Natural killer cell (primary cell): ENCODE results near the gene FZR1. TPM values are rescaled to one million over a fixed set of nuclear protein-coding genes. Genes with fewer than 3 reads are reported as not detected.

ENCODE experiments used
- ATAC-seq, 3 donors: fragments of 150-1000 bp in 2 of 3; fragments of 200-7000 bp in 1 of 3; cut with Tn5 transposase; 1 replicate in 1 of 3; 2 replicates in 2 of 3; pipeline ENCODE4 v1.10.0; 2021; ENCODE audit warnings: mild to moderate bottlenecking in 2 of 3, moderate library complexity in 2 of 3
- DNase-seq, 2 donors: peaks; one replicate each; pipeline versions ENCODE4 v3.0.0 to v3.0.0-alpha.2; 2013 to 2021; ENCODE audit warnings: mixed read lengths in 1 of 2
- H3K27ac ChIP-seq: one replicate; pipeline ENCODE4 v1.5.1; 2013; ENCODE audit warnings: mild to moderate bottlenecking, low read length
- H3K27me3 ChIP-seq: one replicate; pipeline ENCODE4 v1.6.1; 2013; ENCODE audit warnings: low read length; ENCODE audit not compliant: control insufficient read depth, insufficient read depth
- H3K36me3 ChIP-seq: one replicate; pipeline ENCODE4 v1.6.1; 2013; ENCODE audit warnings: low read length; ENCODE audit not compliant: control insufficient read depth, insufficient read depth
- H3K4me1 ChIP-seq: one replicate; pipeline ENCODE4 v1.6.1; 2013; ENCODE audit warnings: low read length; ENCODE audit not compliant: control insufficient read depth, insufficient read depth
- H3K4me3 ChIP-seq: one replicate; pipeline ENCODE4 v1.5.1; 2013; ENCODE audit warnings: low read length
- H3K9me3 ChIP-seq: one replicate; pipeline ENCODE4 v1.6.1; 2013; ENCODE audit warnings: low read length; ENCODE audit not compliant: control insufficient read depth, insufficient read depth
- H3K27ac Mint-ChIP-seq, 2 donors: one replicate each; pipeline ENCODE4 v1.8.0; 2022; ENCODE audit warnings: mild to moderate bottlenecking in 2 of 2, mixed read lengths in 2 of 2, moderate library complexity in 1 of 2
- H3K27me3 Mint-ChIP-seq, 2 donors: one replicate each; pipeline ENCODE4 v1.8.0; 2022; ENCODE audit warnings: low read depth in 2 of 2, mixed read lengths in 2 of 2
- H3K36me3 Mint-ChIP-seq: one replicate; pipeline ENCODE4 v1.8.0; 2022; ENCODE audit warnings: mixed read lengths
- H3K4me1 Mint-ChIP-seq, 2 donors: one replicate each; pipeline ENCODE4 v1.8.0; 2022; ENCODE audit warnings: mixed read lengths in 2 of 2
- H3K4me3 Mint-ChIP-seq: one replicate; pipeline ENCODE4 v1.8.0; 2022; ENCODE audit warnings: mild to moderate bottlenecking, moderate library complexity, mixed read lengths
- H3K9me3 Mint-ChIP-seq, 2 donors: one replicate each; pipeline ENCODE4 v1.8.0; 2022; ENCODE audit warnings: mixed read lengths in 2 of 2
- CTCF ChIP-seq: fragments of 200-600 bp; IDR thresholded peaks from one replicate; pipeline ENCODE4 v1.8.0; 2022; ENCODE audit warnings: antibody characterized with exemption
- WGBS: methylation state at CpG from one replicate; pipeline ENCODE4 v1.1.7; 2013; ENCODE audit warnings: missing lambda C conversion rate; ENCODE audit not compliant: insufficient coverage; 5-methylcytosine and 5-hydroxymethylcytosine counted together
- intact Hi-C: fragments of 100-400 bp; cut with micrococcal nuclease; formaldehyde crosslinking; loops from one replicate; pipeline ENCODE4 v1.14.2; 2022
- total RNA-seq, 4 donors: library from RNA; stranded (reverse); fragments of 120-200 nt in 1 of 4; gene quantifications; one replicate each; pipeline versions ENCODE4 v1.2.3 to v1.2.4, GENCODE V29; 2013 to 2022

FZR1 gene
- total RNA-seq, 3 donors from 2014 or later (not counting 1 experiment from before 2014, with no cell fraction given): 89.1 to 98.3 (median 91.4) TPM

GRCh38 chr19:3520166-3521103 lies 14.3 kb downstream of the FZR1 start:
- Mint-ChIP-seq H3K36me3 (no peaks in the 10 kb centered on the region), H3K4me1 (peaks cover 15 to 23% of the 10 kb centered on the region in 2 donors), H3K27me3 (no peaks in the 10 kb centered on the region), H3K4me3 (no peak overlapping the region), H3K9me3 (no peaks in the 10 kb centered on the region), H3K27ac (peak overlapping the region in 1 of 2 donors; percentile 47)
- intact Hi-C loops: no loop called here
- DNase-seq (no peak), ATAC-seq (peak in 1 of 3 donors; percentile 72)
- no peak for TF ChIP-seq CTCF
- Histone ChIP-seq H3K9me3 (no peaks in the 10 kb centered on the region), H3K27me3 (no peaks in the 10 kb centered on the region), H3K4me1 (peaks cover 20% of the 10 kb centered on the region), H3K27ac (no peak overlapping the region), H3K4me3 (no peak overlapping the region), H3K36me3 (peaks cover 27% of the 10 kb centered on the region)
- WGBS: 90% methylated on average over 37 of the region's 37 CpGs

- no peak for TF ChIP-seq CTCF
- intact Hi-C loops: no loop called here
- Mint-ChIP-seq H3K27ac (peak overlapping the region in 1 of 2 donors; percentile 47), H3K9me3 (no peaks in the 10 kb centered on the region), H3K27me3 (no peaks in the 10 kb centered on the region), H3K36me3 (no peaks in the 10 kb centered on the region), H3K4me1 (peaks cover 15 to 23% of the 10 kb centered on the region in 2 donors), H3K4me3 (no peak overlapping the region)
- no peak for DNase-seq
- peaks cover 30% of the 10 kb centered on the region for H3K36me3 ChIP-seq
- H3K4me3 ChIP-seq: no peak overlapping the region
- peaks cover 16% of the 10 kb centered on the region for H3K4me1 ChIP-seq
- H3K9me3 ChIP-seq: no peaks in the 10 kb centered on the region
- no peaks in the 10 kb centered on the region for H3K27me3 ChIP-seq
- peak in 1 of 3 donors; percentile 17 for ATAC-seq
- H3K27ac ChIP-seq: no peak overlapping the region
- WGBS: 81% methylated on average over 6 of the region's 7 CpGs
Observed at GRCh38 chr19:3521104-3521445, 15.0 kb downstream of the FZR1 start.

- Mint-ChIP-seq H3K9me3 (no peaks in the 10 kb centered on the region), H3K4me1 (peaks cover 11 to 14% of the 10 kb centered on the region in 2 donors), H3K27ac (no peak overlapping the region), H3K27me3 (no peaks in the 10 kb centered on the region), H3K4me3 (no peak overlapping the region), H3K36me3 (no peaks in the 10 kb centered on the region)
- Histone ChIP-seq H3K9me3 (no peaks in the 10 kb centered on the region), H3K36me3 (peaks cover 45% of the 10 kb centered on the region), H3K4me1 (peaks cover 3% of the 10 kb centered on the region), H3K4me3 (no peak overlapping the region), H3K27me3 (no peaks in the 10 kb centered on the region), H3K27ac (no peak overlapping the region)
- intact Hi-C loops: no loop called here
- 97% methylated on average over 40 of the region's 40 CpGs for WGBS
- DNase-seq (no peak), ATAC-seq (no peak)
- TF ChIP-seq CTCF: no peak
Observed at GRCh38 chr19:3522421-3523360, 16.6 kb downstream of the FZR1 start.
